ENCODE data around the gene STT3A. TPM values are rescaled to one million over a fixed set of nuclear protein-coding genes. Genes with fewer than 3 reads are reported as not detected.

Gene STT3A
- total RNA-seq, 1 experiment from 2014 or later: 156 TPM

GRCh38 chr11:125637840-125638239 lies 45.2 kb downstream of the STT3A start:
- H3K9me2 ChIP-seq (ENCODE audit: insufficient read depth): no peaks in the 10 kb centered on the region
- ChIA-PET RAD21 (ENCODE audit: low non-redundant PET in 1 of 2, low total read pairs in 2 of 2, uncharacterized antibody in 2 of 2, unreplicated experiment in 2 of 2) (no interaction called here), CTCF (no interaction called here), POLR2A (no interaction called here)
- no peaks in the 10 kb centered on the region for H3K27me3 ChIP-seq (ENCODE audit: insufficient read depth, low read length)
- DNase-seq (ENCODE audit: low read depth, low spot score) (no peak), ATAC-seq (no peak)
- TF ChIP-seq SP1 (IDR thresholded peaks at IDR 0.05; ENCODE audit: low read depth) (no peak), POLR2A (IDR thresholded peaks at IDR 0.05; ENCODE audit: borderline replicate concordance, extremely low read depth, insufficient read depth, insufficient read length) (no peak), CEBPB (IDR thresholded peaks at IDR 0.05; ENCODE audit: low read depth) (no peak), ELF1 (IDR thresholded peaks at IDR 0.05; ENCODE audit: borderline replicate concordance, low read depth) (no peak), CBX3 (IDR thresholded peaks at IDR 0.05; ENCODE audit: low read depth) (no peak), YY1 (IDR thresholded peaks at IDR 0.05; ENCODE audit: extremely low read depth, insufficient replicate concordance, low read depth, low read length) (no peak), EZH2 (IDR thresholded peaks at IDR 0.05) (no peak), POLR2AphosphoS5 (IDR thresholded peaks at IDR 0.05; ENCODE audit: low read depth, low read length) (no peak), FOSL1 (IDR thresholded peaks at IDR 0.05; ENCODE audit: low read depth) (no peak), ZFX (IDR thresholded peaks at IDR 0.05) (no peak), EZH2phosphoT487 (IDR thresholded peaks at IDR 0.05; ENCODE audit: borderline replicate concordance) (no peak), JUND (IDR thresholded peaks at IDR 0.05) (no peak), TCF7L2 (IDR thresholded peaks at IDR 0.05; ENCODE audit: borderline replicate concordance, extremely low read depth, insufficient read depth, insufficient read length) (no peak), ZNF274 (IDR thresholded peaks at IDR 0.05; ENCODE audit: low read depth, low read length) (no peak), ZBTB33 (IDR thresholded peaks at IDR 0.05; ENCODE audit: extremely low read depth, insufficient replicate concordance, low read length) (no peak), ATF3 (IDR thresholded peaks at IDR 0.05) (no peak)
- TF ChIP-seq, protein P1, sequence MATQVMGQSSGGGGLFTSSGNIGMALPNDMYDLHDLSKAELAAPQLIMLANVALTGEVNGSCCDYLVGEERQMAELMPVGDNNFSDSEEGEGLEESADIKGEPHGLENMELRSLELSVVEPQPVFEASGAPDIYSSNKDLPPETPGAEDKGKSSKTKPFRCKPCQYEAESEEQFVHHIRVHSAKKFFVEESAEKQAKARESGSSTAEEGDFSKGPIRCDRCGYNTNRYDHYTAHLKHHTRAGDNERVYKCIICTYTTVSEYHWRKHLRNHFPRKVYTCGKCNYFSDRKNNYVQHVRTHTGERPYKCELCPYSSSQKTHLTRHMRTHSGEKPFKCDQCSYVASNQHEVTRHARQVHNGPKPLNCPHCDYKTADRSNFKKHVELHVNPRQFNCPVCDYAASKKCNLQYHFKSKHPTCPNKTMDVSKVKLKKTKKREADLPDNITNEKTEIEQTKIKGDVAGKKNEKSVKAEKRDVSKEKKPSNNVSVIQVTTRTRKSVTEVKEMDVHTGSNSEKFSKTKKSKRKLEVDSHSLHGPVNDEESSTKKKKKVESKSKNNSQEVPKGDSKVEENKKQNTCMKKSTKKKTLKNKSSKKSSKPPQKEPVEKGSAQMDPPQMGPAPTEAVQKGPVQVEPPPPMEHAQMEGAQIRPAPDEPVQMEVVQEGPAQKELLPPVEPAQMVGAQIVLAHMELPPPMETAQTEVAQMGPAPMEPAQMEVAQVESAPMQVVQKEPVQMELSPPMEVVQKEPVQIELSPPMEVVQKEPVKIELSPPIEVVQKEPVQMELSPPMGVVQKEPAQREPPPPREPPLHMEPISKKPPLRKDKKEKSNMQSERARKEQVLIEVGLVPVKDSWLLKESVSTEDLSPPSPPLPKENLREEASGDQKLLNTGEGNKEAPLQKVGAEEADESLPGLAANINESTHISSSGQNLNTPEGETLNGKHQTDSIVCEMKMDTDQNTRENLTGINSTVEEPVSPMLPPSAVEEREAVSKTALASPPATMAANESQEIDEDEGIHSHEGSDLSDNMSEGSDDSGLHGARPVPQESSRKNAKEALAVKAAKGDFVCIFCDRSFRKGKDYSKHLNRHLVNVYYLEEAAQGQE (IDR thresholded peaks at IDR 0.05; ENCODE audit: low read depth): no peak
- TF ChIP-seq, protein P2, sequence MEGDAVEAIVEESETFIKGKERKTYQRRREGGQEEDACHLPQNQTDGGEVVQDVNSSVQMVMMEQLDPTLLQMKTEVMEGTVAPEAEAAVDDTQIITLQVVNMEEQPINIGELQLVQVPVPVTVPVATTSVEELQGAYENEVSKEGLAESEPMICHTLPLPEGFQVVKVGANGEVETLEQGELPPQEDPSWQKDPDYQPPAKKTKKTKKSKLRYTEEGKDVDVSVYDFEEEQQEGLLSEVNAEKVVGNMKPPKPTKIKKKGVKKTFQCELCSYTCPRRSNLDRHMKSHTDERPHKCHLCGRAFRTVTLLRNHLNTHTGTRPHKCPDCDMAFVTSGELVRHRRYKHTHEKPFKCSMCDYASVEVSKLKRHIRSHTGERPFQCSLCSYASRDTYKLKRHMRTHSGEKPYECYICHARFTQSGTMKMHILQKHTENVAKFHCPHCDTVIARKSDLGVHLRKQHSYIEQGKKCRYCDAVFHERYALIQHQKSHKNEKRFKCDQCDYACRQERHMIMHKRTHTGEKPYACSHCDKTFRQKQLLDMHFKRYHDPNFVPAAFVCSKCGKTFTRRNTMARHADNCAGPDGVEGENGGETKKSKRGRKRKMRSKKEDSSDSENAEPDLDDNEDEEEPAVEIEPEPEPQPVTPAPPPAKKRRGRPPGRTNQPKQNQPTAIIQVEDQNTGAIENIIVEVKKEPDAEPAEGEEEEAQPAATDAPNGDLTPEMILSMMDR (IDR thresholded peaks at IDR 0.05 in 2 of 3, conservative IDR thresholded peaks at IDR 0.05 in 1 of 3; ENCODE audit: borderline replicate concordance in 1 of 3, insufficient read depth in 1 of 3, low read depth in 2 of 3, low read length in 2 of 3): no peak
- TF ChIP-seq, protein P3, sequence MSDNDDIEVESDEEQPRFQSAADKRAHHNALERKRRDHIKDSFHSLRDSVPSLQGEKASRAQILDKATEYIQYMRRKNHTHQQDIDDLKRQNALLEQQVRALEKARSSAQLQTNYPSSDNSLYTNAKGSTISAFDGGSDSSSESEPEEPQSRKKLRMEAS (IDR thresholded peaks at IDR 0.05): no peak
- no peaks in the 10 kb centered on the region for H3K4me1 ChIP-seq (ENCODE audit: control insufficient read depth in 1 of 2, insufficient read depth in 2 of 2, low read length in 2 of 2)
- BruUV-seq (replicated peaks): no TSS peak
- intact Hi-C loops (cut with micrococcal nuclease): no loop called here
- H3K9me3 ChIP-seq (ENCODE audit: control insufficient read depth in 1 of 2, insufficient read depth in 1 of 2, low read depth in 1 of 2, low read length in 2 of 2): no peaks in the 10 kb centered on the region
- no peak overlapping the region for H3K4me3 ChIP-seq (replicated peaks in 1 of 2; ENCODE audit: low read depth in 1 of 2, low read length in 2 of 2)
- H3K9ac ChIP-seq (ENCODE audit: low read length): no peak overlapping the region
- peaks cover 3% of the 10 kb centered on the region; the same call in 1 of the 2 replicates for H4K20me1 ChIP-seq (ENCODE audit: insufficient read depth)
- H3K79me2 ChIP-seq (ENCODE audit: insufficient read depth, low read length): 0 out of 2 replicates have a peak, but pooled peaks cover 5% of the 10 kb centered on the region
- H3K4me2 ChIP-seq (ENCODE audit: low read length): no peak overlapping the region
- peaks cover 20 to 38% of the 10 kb centered on the region in 2 experiments for H3K36me3 ChIP-seq (ENCODE audit: control insufficient read depth in 1 of 2, insufficient read depth in 2 of 2, low read length in 2 of 2)
- no peak overlapping the region for H3K27ac ChIP-seq (ENCODE audit: low read depth, low read length)
- no peak overlapping the region for H2AFZ ChIP-seq (ENCODE audit: low read depth, low read length, poor library complexity, severe bottlenecking)
